Aorta (tissue), 5 donors: ENCODE measurements around the gene DNAAF1. TPM values are rescaled to one million over a fixed set of nuclear protein-coding genes. Genes with fewer than 3 reads are reported as not detected.

ENCODE experiments used
- ATAC-seq: fragments of 200-7000 bp; cut with Tn5 transposase; one replicate; pipeline ENCODE4 v1.9.1; 2022; ENCODE audit warnings: moderate library complexity; ENCODE audit not compliant: low FRiP score
- DNase-seq, 2 donors: peaks; one replicate each; pipeline ENCODE4 v3.0.0-alpha.2; 2020
- H3K27ac ChIP-seq, 2 donors: one replicate each; pipeline ENCODE4 v1.5.1; 2013; ENCODE audit warnings: low read length in 2 of 2, mild to moderate bottlenecking in 2 of 2, moderate library complexity in 2 of 2, control low read depth in 1 of 2, inconsistent platforms in 1 of 2, low read depth in 1 of 2
- H3K27me3 ChIP-seq, 2 donors: one replicate each; pipeline ENCODE4 v1.6.1; 2013; ENCODE audit warnings: control low read depth in 1 of 2, low read length in 1 of 2, mild to moderate bottlenecking in 1 of 2, moderate library complexity in 1 of 2; ENCODE audit not compliant: insufficient read depth in 2 of 2, control insufficient read depth in 1 of 2
- H3K36me3 ChIP-seq, 2 donors: one replicate each; pipeline ENCODE4 v1.6.1; 2013; ENCODE audit warnings: control low read depth in 1 of 2, low read length in 1 of 2, mild to moderate bottlenecking in 1 of 2; ENCODE audit not compliant: insufficient read depth in 2 of 2, control insufficient read depth in 1 of 2
- H3K4me1 ChIP-seq, 2 donors: one replicate each; pipeline ENCODE4 v1.6.1; 2013; ENCODE audit warnings: low read length in 2 of 2, control low read depth in 1 of 2, mild to moderate bottlenecking in 1 of 2, moderate library complexity in 1 of 2; ENCODE audit not compliant: insufficient read depth in 2 of 2, control insufficient read depth in 1 of 2
- H3K4me3 ChIP-seq, 2 donors: one replicate each; pipeline ENCODE4 v1.5.1; 2013; ENCODE audit warnings: low read length in 2 of 2, control low read depth in 1 of 2, mild to moderate bottlenecking in 1 of 2
- H3K9me3 ChIP-seq: one replicate; pipeline ENCODE4 v1.6.1; 2013; ENCODE audit warnings: mild to moderate bottlenecking, low read length; ENCODE audit not compliant: control insufficient read depth
- WGBS, 2 donors: extraction: QIAGEN DNeasy Blood & Tissue Kit; methylation state at CpG; one replicate each; pipeline ENCODE4 v1.1.7; 2013; 5-methylcytosine and 5-hydroxymethylcytosine counted together
- intact Hi-C, 2 donors: fragments of 100-400 bp; cut with DNase I; formaldehyde crosslinking; loops; one replicate each; pipeline versions ENCODE4 v1.14.2 to v1.15.0; 2022
- polyA plus RNA-seq, 2 donors: library from polyadenylated mRNA; stranded (reverse); fragments of 200-250 nt; gene quantifications; one replicate each; pipeline ENCODE4 v1.2.3, GENCODE V29; 2013
- total RNA-seq, 2 donors: library from RNA; stranded (reverse); fragmentation: NEBNext Ultra II Directional; extraction: Animal tissue kit (Norgen Biotek cat#: 25700); gene quantifications; one replicate each; pipeline ENCODE4 v1.2.1, GENCODE V29; 2021
- donor health status: healthy with polysubstance abuse.
- donor health status: Bipolar disorder and iron deficiency.
- donor health status: DM: no; HTN: no; CAD: no.
- donor health status: DM: no; HTN: no; CAD: no.
- donor health status: DM: yes; HTN: yes; CAD: no.

The DNAAF1 gene
- total and polyA plus RNA-seq, 4 donors, result 0.19 to 1.4 (median 0.48) TPM; not detected in 1

- no peaks in the 10 kb centered on the region for H3K27me3 ChIP-seq
- no peak overlapping the region for H3K4me3 ChIP-seq
- no peak for DNase-seq
- WGBS, 2 donors, result 81 to 86% methylated on average over 8 of the region's 8 CpGs
- no peaks in the 10 kb centered on the region for H3K36me3 ChIP-seq
- ATAC-seq, result no peak
- no peaks in the 10 kb centered on the region for H3K9me3 ChIP-seq
- no peaks in the 10 kb centered on the region for H3K4me1 ChIP-seq
- intact Hi-C loops, result no loop called here
- H3K27ac ChIP-seq, result no peak overlapping the region
Observed at GRCh38 chr16:84226026-84226425, 80.9 kb downstream of the DNAAF1 start.

Other genes starting within 250 kb of the DNAAF1 start
- gene MLYCD, start 246.2 kb upstream of the DNAAF1 start, total RNA-seq, result 1 to 10 TPM; 8.6 to 9.2 TPM
- 1 to 10 TPM; 1.6 to 5.0 TPM for gene MLYCD, start 246.2 kb upstream of the DNAAF1 start, polyA plus RNA-seq
- gene OSGIN1, start 192.1 kb upstream of the DNAAF1 start, total RNA-seq, result 10 to 100 TPM; 10.3 to 13.6 TPM
- 10 to 100 TPM; 10.0 to 13.7 TPM for gene OSGIN1, start 192.1 kb upstream of the DNAAF1 start, polyA plus RNA-seq
- gene NECAB2, start 177.1 kb upstream of the DNAAF1 start, total RNA-seq, result under 1 TPM; 0.23 to 0.75 TPM
- not detected for gene NECAB2, start 177.1 kb upstream of the DNAAF1 start, polyA plus RNA-seq
- gene SLC38A8, start 102.5 kb upstream of the DNAAF1 start, total RNA-seq, result not detected
- not detected for gene SLC38A8, start 102.5 kb upstream of the DNAAF1 start, polyA plus RNA-seq
- 100 to 1,000 TPM in 1 of 2 donors, 10 to 100 TPM in 1; 75.0 to 108 TPM for gene MBTPS1, start 28.4 kb upstream of the DNAAF1 start, total RNA-seq
- gene MBTPS1, start 28.4 kb upstream of the DNAAF1 start, polyA plus RNA-seq, result 10 to 100 TPM; 28.9 to 68.3 TPM
- 10 to 100 TPM; 14.6 to 20.5 TPM for gene HSDL1, start 131 bp upstream of the DNAAF1 start, total RNA-seq
- 10 to 100 TPM; 11.4 to 19.0 TPM for gene HSDL1, start 131 bp upstream of the DNAAF1 start, polyA plus RNA-seq
- 10 to 100 TPM; 46.6 to 50.9 TPM for gene TAF1C, start 41.7 kb downstream of the DNAAF1 start, total RNA-seq
- gene TAF1C, start 41.7 kb downstream of the DNAAF1 start, polyA plus RNA-seq, result 10 to 100 TPM in 1 of 2 donors, 1 to 10 TPM in 1; 8.4 to 80.9 TPM
- under 1 TPM in 1 of 2 donors, not detected in 1; 0.33 TPM for gene ADAD2, start 45.8 kb downstream of the DNAAF1 start, total RNA-seq
- gene ADAD2, start 45.8 kb downstream of the DNAAF1 start, polyA plus RNA-seq, result 1 to 10 TPM in 1 of 2 donors, not detected in 1; 1.0 TPM
- gene KCNG4, start 94.7 kb downstream of the DNAAF1 start, total RNA-seq, result not detected
- under 1 TPM; 0.03 to 0.13 TPM for gene KCNG4, start 94.7 kb downstream of the DNAAF1 start, polyA plus RNA-seq
- gene WFDC1, start 149.6 kb downstream of the DNAAF1 start, total RNA-seq, result 10 to 100 TPM; 11.8 to 33.5 TPM
- gene WFDC1, start 149.6 kb downstream of the DNAAF1 start, polyA plus RNA-seq, result 10 to 100 TPM; 23.0 to 72.2 TPM
- gene ATP2C2, start 223.2 kb downstream of the DNAAF1 start, total RNA-seq, result under 1 TPM in 1 of 2 donors, not detected in 1; 0.49 TPM
- 1 to 10 TPM in 1 of 2 donors, not detected in 1; 4.3 TPM for gene ATP2C2, start 223.2 kb downstream of the DNAAF1 start, polyA plus RNA-seq